ENCODE results near the gene KLKB1. TPM values are rescaled to one million over a fixed set of nuclear protein-coding genes. Genes with fewer than 3 reads are reported as not detected.
A peak's percentile ranks its signal among the peaks of the same experiment; 100 is the strongest.

KLKB1 gene
- total RNA-seq, 1 donor from 2014 or later, result not detected

- Histone ChIP-seq H3K4me2 (ENCODE audit: low read length) (peak overlapping the region; percentile 78), H3K79me2 (ENCODE audit: insufficient read depth, low read length) (no peaks in the 10 kb centered on the region), H3K4me1 (ENCODE audit: insufficient read depth, low read length) (no peaks in the 10 kb centered on the region), H3K27ac (ENCODE audit: low read depth, low read length) (no peak overlapping the region), H3K4me3 (ENCODE audit: insufficient read depth, low read depth, low read length) (peak overlapping the region; percentile 13), H2AFZ (ENCODE audit: low read depth, low read length) (peak overlapping the region; percentile 55), H3K36me3 (ENCODE audit: insufficient read depth, low read length) (no peaks in the 10 kb centered on the region), H4K20me1 (ENCODE audit: insufficient read depth, low read length) (no peaks in the 10 kb centered on the region), H3K9ac (ENCODE audit: low read length) (peak overlapping the region; percentile 19), H3K27me3 (ENCODE audit: insufficient read depth, low read length) (peaks cover 6% of the 10 kb centered on the region), H3K9me3 (ENCODE audit: insufficient read depth, low read depth, low read length) (no peaks in the 10 kb centered on the region)
- Mint-ChIP-seq H3K36me3 (ENCODE audit: low read depth, unreplicated experiment) (no peaks in the 10 kb centered on the region), H3K27me3 (ENCODE audit: low read depth, unreplicated experiment) (peaks cover 7% of the 10 kb centered on the region), H3K4me3 (ENCODE audit: unreplicated experiment) (no peak overlapping the region), H3K27ac (ENCODE audit: unreplicated experiment) (no peak overlapping the region), H3K4me1 (ENCODE audit: low read depth, unreplicated experiment) (no peaks in the 10 kb centered on the region), H3K9me3 (ENCODE audit: unreplicated experiment) (no peaks in the 10 kb centered on the region)
- no peak for DNase-seq (ENCODE audit: low read depth)
- no peak for FAIRE-seq
- TF ChIP-seq CTCF (IDR thresholded peaks at IDR 0.05; ENCODE audit: insufficient read depth, low read depth, low read length) (no peak), EZH2 (IDR thresholded peaks at IDR 0.05; ENCODE audit: insufficient read depth, low read length) (no peak)
Observed at GRCh38 chr4:186298031-186298647, 70.8 kb downstream of the KLKB1 start.

DNA sequence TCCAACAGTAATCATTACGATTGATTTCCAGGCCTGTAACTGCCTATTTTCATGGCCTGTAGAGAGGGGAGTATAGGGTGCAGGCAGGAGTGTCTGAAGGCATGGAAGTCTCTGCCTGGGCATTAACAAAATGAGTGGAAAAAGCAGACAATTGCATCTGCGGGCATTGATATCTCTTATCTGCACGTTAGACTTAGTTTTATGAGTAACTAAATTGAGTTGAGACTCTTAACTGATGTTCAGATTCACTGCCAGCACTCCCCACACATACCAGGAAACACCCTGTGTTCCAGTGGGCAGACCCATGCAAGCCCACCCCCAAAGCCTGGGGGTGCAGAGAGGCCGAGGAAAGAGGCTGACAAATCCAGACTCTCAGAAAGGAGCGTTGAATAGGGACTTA, 72.0 kb downstream of the KLKB1 start:
- TF ChIP-seq CTCF (IDR thresholded peaks at IDR 0.05; ENCODE audit: insufficient read depth, low read depth, low read length) (no peak), EZH2 (IDR thresholded peaks at IDR 0.05; ENCODE audit: insufficient read depth, low read length) (no peak)
- Mint-ChIP-seq H3K4me3 (ENCODE audit: unreplicated experiment) (no peak overlapping the region), H3K4me1 (ENCODE audit: low read depth, unreplicated experiment) (no peaks in the 10 kb centered on the region), H3K36me3 (ENCODE audit: low read depth, unreplicated experiment) (no peaks in the 10 kb centered on the region), H3K9me3 (ENCODE audit: unreplicated experiment) (no peaks in the 10 kb centered on the region), H3K27me3 (ENCODE audit: low read depth, unreplicated experiment) (peaks cover 7% of the 10 kb centered on the region), H3K27ac (ENCODE audit: unreplicated experiment) (no peak overlapping the region)
- Histone ChIP-seq H3K9ac (ENCODE audit: low read length) (no peak overlapping the region), H3K27ac (ENCODE audit: low read depth, low read length) (no peak overlapping the region), H3K4me2 (ENCODE audit: low read length) (no peak overlapping the region), H3K4me3 (ENCODE audit: insufficient read depth, low read depth, low read length) (no peak overlapping the region), H4K20me1 (ENCODE audit: insufficient read depth, low read length) (no peaks in the 10 kb centered on the region), H3K79me2 (ENCODE audit: insufficient read depth, low read length) (no peaks in the 10 kb centered on the region), H3K27me3 (ENCODE audit: insufficient read depth, low read length) (peaks cover 6% of the 10 kb centered on the region), H3K9me3 (ENCODE audit: insufficient read depth, low read depth, low read length) (no peaks in the 10 kb centered on the region), H3K4me1 (ENCODE audit: insufficient read depth, low read length) (no peaks in the 10 kb centered on the region), H2AFZ (ENCODE audit: low read depth, low read length) (no peak overlapping the region), H3K36me3 (ENCODE audit: insufficient read depth, low read length) (no peaks in the 10 kb centered on the region)
- FAIRE-seq (no peak), DNase-seq (ENCODE audit: low read depth) (no peak)

DNA sequence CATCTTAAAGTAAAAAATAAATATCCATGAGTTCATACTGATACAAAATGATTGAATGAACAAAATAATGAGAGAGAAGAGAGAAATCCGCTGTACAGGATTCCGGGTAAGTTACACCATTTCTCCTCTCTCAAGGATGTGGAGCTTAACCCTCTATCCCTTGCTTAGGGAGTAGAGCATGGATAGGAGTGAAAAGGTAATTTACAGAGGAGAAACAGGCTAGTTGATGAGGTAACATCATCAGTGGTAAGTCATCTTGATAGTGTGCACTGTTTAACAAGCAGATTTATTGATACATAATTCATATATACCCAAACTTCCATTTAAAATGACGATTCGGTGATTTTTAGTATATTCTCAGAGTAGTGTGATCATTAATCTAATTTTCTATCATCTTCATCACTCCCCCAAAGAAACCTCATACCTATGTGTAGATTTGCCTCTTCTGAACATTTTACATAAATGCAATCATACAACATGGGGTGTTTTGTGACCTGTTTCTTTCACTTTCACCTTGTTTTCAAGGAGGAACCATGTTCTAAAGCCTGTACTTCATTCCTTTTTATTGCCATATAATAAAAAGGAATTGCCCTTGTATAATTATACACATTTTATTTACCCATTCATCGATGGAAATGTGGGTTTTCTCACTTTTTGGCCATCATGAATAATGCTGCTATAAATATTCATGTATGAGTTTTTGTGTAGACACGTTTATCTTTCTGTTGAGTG, 73.5 kb downstream of the KLKB1 start:
- Mint-ChIP-seq H3K27ac (ENCODE audit: unreplicated experiment) (no peak overlapping the region), H3K27me3 (ENCODE audit: low read depth, unreplicated experiment) (peaks cover 7% of the 10 kb centered on the region), H3K4me1 (ENCODE audit: low read depth, unreplicated experiment) (peaks cover 3% of the 10 kb centered on the region), H3K36me3 (ENCODE audit: low read depth, unreplicated experiment) (no peaks in the 10 kb centered on the region), H3K9me3 (ENCODE audit: unreplicated experiment) (no peaks in the 10 kb centered on the region), H3K4me3 (ENCODE audit: unreplicated experiment) (no peak overlapping the region)
- Histone ChIP-seq H3K4me1 (ENCODE audit: insufficient read depth, low read length) (no peaks in the 10 kb centered on the region), H3K9me3 (ENCODE audit: insufficient read depth, low read depth, low read length) (no peaks in the 10 kb centered on the region), H3K4me3 (ENCODE audit: insufficient read depth, low read depth, low read length) (no peak overlapping the region), H3K9ac (ENCODE audit: low read length) (no peak overlapping the region), H2AFZ (ENCODE audit: low read depth, low read length) (no peak overlapping the region), H4K20me1 (ENCODE audit: insufficient read depth, low read length) (no peaks in the 10 kb centered on the region), H3K79me2 (ENCODE audit: insufficient read depth, low read length) (no peaks in the 10 kb centered on the region), H3K27ac (ENCODE audit: low read depth, low read length) (no peak overlapping the region), H3K36me3 (ENCODE audit: insufficient read depth, low read length) (no peaks in the 10 kb centered on the region), H3K4me2 (ENCODE audit: low read length) (no peak overlapping the region), H3K27me3 (ENCODE audit: insufficient read depth, low read length) (peaks cover 6% of the 10 kb centered on the region)
- no peak for DNase-seq (ENCODE audit: low read depth)
- TF ChIP-seq CTCF (IDR thresholded peaks at IDR 0.05; ENCODE audit: insufficient read depth, low read depth, low read length) (no peak), EZH2 (IDR thresholded peaks at IDR 0.05; ENCODE audit: insufficient read depth, low read length) (no peak)
- FAIRE-seq, result no peak

Data from astrocyte (in vitro differentiated cells and primary cell).